Measurements from ENCODE around the gene SYTL5. TPM values are rescaled to one million over a fixed set of nuclear protein-coding genes. Genes with fewer than 3 reads are reported as not detected.

SYTL5 gene
- total RNA-seq, 1 donor from 2014 or later, result 0.27 TPM

- no peak for TF ChIP-seq CTCF (IDR thresholded peaks at IDR 0.05)
- Mint-ChIP-seq H3K4me3 (ENCODE audit: unreplicated experiment) (no peak overlapping the region), H3K27ac (ENCODE audit: unreplicated experiment) (no peak overlapping the region), H3K9me3 (ENCODE audit: low read depth) (peaks cover 19% of the 10 kb centered on the region), H3K36me3 (ENCODE audit: low read depth) (no peaks in the 10 kb centered on the region), H3K4me1 (ENCODE audit: low read depth) (peaks cover 3% of the 10 kb centered on the region), H3K27me3 (ENCODE audit: low read depth) (no peaks in the 10 kb centered on the region)
- no peak for DNase-seq (ENCODE audit: low spot score)
Observed at GRCh38 chrX:38095971-38096529, 89.7 kb downstream of the SYTL5 start.

GRCh38 chrX:38099688-38100087 lies 93.3 kb downstream of the SYTL5 start:
- Mint-ChIP-seq H3K27me3 (ENCODE audit: low read depth) (no peaks in the 10 kb centered on the region), H3K4me1 (ENCODE audit: low read depth) (peaks cover 3% of the 10 kb centered on the region), H3K27ac (ENCODE audit: unreplicated experiment) (no peak overlapping the region), H3K4me3 (ENCODE audit: unreplicated experiment) (no peak overlapping the region), H3K36me3 (ENCODE audit: low read depth) (no peaks in the 10 kb centered on the region), H3K9me3 (ENCODE audit: low read depth) (peaks cover 19% of the 10 kb centered on the region)
- no peak for DNase-seq (ENCODE audit: low spot score)
- no peak for TF ChIP-seq CTCF (IDR thresholded peaks at IDR 0.05)

- Mint-ChIP-seq H3K9me3 (ENCODE audit: low read depth) (peaks cover 19% of the 10 kb centered on the region), H3K4me1 (ENCODE audit: low read depth) (no peaks in the 10 kb centered on the region)
Observed at GRCh38 chrX:38102240-38102639, 95.9 kb downstream of the SYTL5 start.

GRCh38 chrX:38102875-38103274 lies 96.5 kb downstream of the SYTL5 start:
- TF ChIP-seq CTCF (IDR thresholded peaks at IDR 0.05), result no peak
- Mint-ChIP-seq H3K4me3 (ENCODE audit: unreplicated experiment) (no peak overlapping the region), H3K9me3 (ENCODE audit: low read depth) (peaks cover 19% of the 10 kb centered on the region), H3K27ac (ENCODE audit: unreplicated experiment) (no peak overlapping the region), H3K27me3 (ENCODE audit: low read depth) (no peaks in the 10 kb centered on the region), H3K36me3 (ENCODE audit: low read depth) (no peaks in the 10 kb centered on the region), H3K4me1 (ENCODE audit: low read depth) (no peaks in the 10 kb centered on the region)
- DNase-seq (ENCODE audit: low spot score), result no peak

More at GRCh38 chrX:38102240-38102639, 95.9 kb downstream of the SYTL5 start:
- no peak for TF ChIP-seq CTCF (IDR thresholded peaks at IDR 0.05)
- Mint-ChIP-seq H3K27me3 (ENCODE audit: low read depth) (no peaks in the 10 kb centered on the region), H3K4me3 (ENCODE audit: unreplicated experiment) (no peak overlapping the region), H3K27ac (ENCODE audit: unreplicated experiment) (no peak overlapping the region), H3K36me3 (ENCODE audit: low read depth) (no peaks in the 10 kb centered on the region)
- DNase-seq (ENCODE audit: low spot score), result no peak

- Mint-ChIP-seq H3K27me3 (ENCODE audit: low read depth) (no peaks in the 10 kb centered on the region), H3K9me3 (ENCODE audit: low read depth) (peaks cover 14% of the 10 kb centered on the region), H3K27ac (ENCODE audit: unreplicated experiment) (no peak overlapping the region), H3K4me3 (ENCODE audit: unreplicated experiment) (no peak overlapping the region), H3K4me1 (ENCODE audit: low read depth) (no peaks in the 10 kb centered on the region), H3K36me3 (ENCODE audit: low read depth) (no peaks in the 10 kb centered on the region)
- DNase-seq (ENCODE audit: low spot score), result no peak
- no peak for TF ChIP-seq CTCF (IDR thresholded peaks at IDR 0.05)
Observed at GRCh38 chrX:38103857-38104812, 97.8 kb downstream of the SYTL5 start.

All from chondrocyte (in vitro differentiated cells).